Measurements from ENCODE around the gene PYURF. TPM values are rescaled to one million over a fixed set of nuclear protein-coding genes. Genes with fewer than 3 reads are reported as not detected.

Gene PYURF
- total RNA-seq, 2 experiments from 2014 or later: 25.0 to 26.1 TPM

- Histone ChIP-seq H4K20me1 (ENCODE audit: insufficient read depth, low read length) (no peaks in the 10 kb centered on the region), H2AFZ (ENCODE audit: low read length) (no peak overlapping the region), H3K36me3 (ENCODE audit: insufficient read depth, low read length) (no peaks in the 10 kb centered on the region), H3K9me2 (ENCODE audit: insufficient read depth, low read length) (no peaks in the 10 kb centered on the region), H3K4me2 (ENCODE audit: low read length) (no peak overlapping the region), H3K4me1 (ENCODE audit: insufficient read depth, low read length, poor library complexity, severe bottlenecking) (no peaks in the 10 kb centered on the region), H3K9me3 (ENCODE audit: low read length) (no peaks in the 10 kb centered on the region), H3K4me3 (ENCODE audit: low read depth, low read length, poor library complexity, severe bottlenecking) (no peak overlapping the region), H3K27ac (ENCODE audit: low read depth, low read length, poor library complexity, severe bottlenecking) (no peak overlapping the region), H3K79me2 (ENCODE audit: insufficient read depth, low read depth, low read length) (no peaks in the 10 kb centered on the region)
- no peak for TF ChIP-seq EZH2phosphoT487 (IDR thresholded peaks at IDR 0.05; ENCODE audit: borderline replicate concordance, low read depth, low read length)
- TF ChIP-seq, protein P1, sequence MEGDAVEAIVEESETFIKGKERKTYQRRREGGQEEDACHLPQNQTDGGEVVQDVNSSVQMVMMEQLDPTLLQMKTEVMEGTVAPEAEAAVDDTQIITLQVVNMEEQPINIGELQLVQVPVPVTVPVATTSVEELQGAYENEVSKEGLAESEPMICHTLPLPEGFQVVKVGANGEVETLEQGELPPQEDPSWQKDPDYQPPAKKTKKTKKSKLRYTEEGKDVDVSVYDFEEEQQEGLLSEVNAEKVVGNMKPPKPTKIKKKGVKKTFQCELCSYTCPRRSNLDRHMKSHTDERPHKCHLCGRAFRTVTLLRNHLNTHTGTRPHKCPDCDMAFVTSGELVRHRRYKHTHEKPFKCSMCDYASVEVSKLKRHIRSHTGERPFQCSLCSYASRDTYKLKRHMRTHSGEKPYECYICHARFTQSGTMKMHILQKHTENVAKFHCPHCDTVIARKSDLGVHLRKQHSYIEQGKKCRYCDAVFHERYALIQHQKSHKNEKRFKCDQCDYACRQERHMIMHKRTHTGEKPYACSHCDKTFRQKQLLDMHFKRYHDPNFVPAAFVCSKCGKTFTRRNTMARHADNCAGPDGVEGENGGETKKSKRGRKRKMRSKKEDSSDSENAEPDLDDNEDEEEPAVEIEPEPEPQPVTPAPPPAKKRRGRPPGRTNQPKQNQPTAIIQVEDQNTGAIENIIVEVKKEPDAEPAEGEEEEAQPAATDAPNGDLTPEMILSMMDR (conservative IDR thresholded peaks at IDR 0.05; ENCODE audit: low read length): no peak
- BruUV-seq (replicated peaks): no TSS peak
- ChIA-PET CTCF (ENCODE audit: unreplicated experiment) (no interaction called here), POLR2A (no interaction called here)
- no peak for DNase-seq (ENCODE audit: low spot score)
- intact Hi-C loops (cut with micrococcal nuclease; ENCODE audit: unreplicated experiment): loop anchor here (10.0 kb wide), 1 partner anchor 257 kb away; no protein-coding TSS in a partner anchor
Observed at GRCh38 chr4:88537709-88538108, 14.1 kb upstream of the PYURF start.

- TF ChIP-seq, protein P1 (conservative IDR thresholded peaks at IDR 0.05; ENCODE audit: low read length): no peak
- no peak for TF ChIP-seq EZH2phosphoT487 (IDR thresholded peaks at IDR 0.05; ENCODE audit: borderline replicate concordance, low read depth, low read length)
- Histone ChIP-seq H3K27ac (ENCODE audit: low read depth, low read length, poor library complexity, severe bottlenecking) (no peak overlapping the region), H4K20me1 (ENCODE audit: insufficient read depth, low read length) (no peaks in the 10 kb centered on the region), H3K4me1 (ENCODE audit: insufficient read depth, low read length, poor library complexity, severe bottlenecking) (no peaks in the 10 kb centered on the region), H3K9me2 (ENCODE audit: insufficient read depth, low read length) (no peaks in the 10 kb centered on the region), H3K79me2 (ENCODE audit: insufficient read depth, low read depth, low read length) (no peaks in the 10 kb centered on the region), H3K4me3 (ENCODE audit: low read depth, low read length, poor library complexity, severe bottlenecking) (no peak overlapping the region), H3K4me2 (ENCODE audit: low read length) (no peak overlapping the region), H3K9me3 (ENCODE audit: low read length) (no peaks in the 10 kb centered on the region), H2AFZ (ENCODE audit: low read length) (no peak overlapping the region), H3K36me3 (ENCODE audit: insufficient read depth, low read length) (no peaks in the 10 kb centered on the region)
- intact Hi-C loops (cut with micrococcal nuclease; ENCODE audit: unreplicated experiment): loop anchor here (10.0 kb wide), 1 partner anchor 260 kb away; no protein-coding TSS in a partner anchor
- no peak for DNase-seq (ENCODE audit: low spot score)
- BruUV-seq (replicated peaks): no TSS peak
- ChIA-PET POLR2A (interaction anchor here (0.7 to 1.0 kb wide), 2 partner anchors 65 to 756 kb away, joined by 3 read pairs; no protein-coding TSS in a partner anchor), CTCF (ENCODE audit: unreplicated experiment) (no interaction called here)
Observed at GRCh38 chr4:88535090-88535755, 11.6 kb upstream of the PYURF start.

Measured in OCI-LY7 (cell line).